Hepatocyte (in vitro differentiated cells): ENCODE data around the gene ALDH9A1. TPM values are rescaled to one million over a fixed set of nuclear protein-coding genes. Genes with fewer than 3 reads are reported as not detected.

Experiments used
- DNase-seq: peaks from one replicate; pipeline ENCODE4 v3.0.0-alpha.2; 2016; ENCODE audit warnings: low spot score
- H2AFZ ChIP-seq: fragments of 200-600 bp; sonication (generic); 2 replicates; pipeline ENCODE4 v1.6.0; 2016; ENCODE audit warnings: antibody characterized with exemption, mild to moderate bottlenecking
- H3K27ac ChIP-seq: fragments of 200-600 bp; sonication (generic); 2 replicates; pipeline ENCODE4 v1.5.1; 2016; ENCODE audit warnings: mild to moderate bottlenecking
- H3K27me3 ChIP-seq: fragments of 200-600 bp; sonication (generic); 2 replicates; pipeline ENCODE4 v1.6.1; 2016
- H3K36me3 ChIP-seq: fragments of 200-600 bp; sonication (generic); replicated peaks from 2 replicates; pipeline ENCODE4 v1.5.1; 2016; ENCODE audit warnings: low read depth; ENCODE audit not compliant: insufficient read depth
- H3K4me1 ChIP-seq: fragments of 200-600 bp; sonication (generic); 2 replicates; pipeline ENCODE4 v1.5.1; 2016; ENCODE audit warnings: mild to moderate bottlenecking, moderate library complexity; ENCODE audit not compliant: insufficient read depth
- H3K4me2 ChIP-seq: fragments of 200-600 bp; sonication (generic); 2 replicates; pipeline ENCODE4 v1.6.0; 2016
- H3K4me3 ChIP-seq: fragments of 200-600 bp; sonication (generic); 2 replicates; pipeline ENCODE4 v1.5.1; 2016; ENCODE audit warnings: mild to moderate bottlenecking
- H3K79me2 ChIP-seq: fragments of 200-600 bp; sonication (generic); 2 replicates; pipeline ENCODE4 v1.6.0; 2017; ENCODE audit warnings: mild to moderate bottlenecking
- H3K9me2 ChIP-seq: fragments of 200-600 bp; sonication (generic); replicated peaks from 2 replicates; pipeline ENCODE4 v1.6.0; 2017; ENCODE audit warnings: mild to moderate bottlenecking; ENCODE audit not compliant: insufficient read depth
- H3K9me3 ChIP-seq: fragments of 200-600 bp; sonication (generic); 2 replicates; pipeline ENCODE4 v1.5.1; 2016; ENCODE audit warnings: low read depth, mild to moderate bottlenecking
- H4K20me1 ChIP-seq: fragments of 200-600 bp; sonication (generic); 2 replicates; pipeline ENCODE4 v1.6.0; 2016; ENCODE audit warnings: mild to moderate bottlenecking; ENCODE audit not compliant: insufficient read depth, poor library complexity, severe bottlenecking
- CTCF ChIP-seq: fragments of 200-600 bp; sonication (generic); IDR thresholded peaks from 2 replicates; pipeline ENCODE4 v1.5.1; 2016; ENCODE audit warnings: antibody characterized with exemption, mild to moderate bottlenecking; ENCODE audit not compliant: poor library complexity
- EZH2 ChIP-seq: fragments of 200-600 bp; sonication (generic); IDR thresholded peaks from 2 replicates; pipeline ENCODE4 v1.6.1; 2016; ENCODE audit warnings: antibody characterized with exemption, mild to moderate bottlenecking, borderline replicate concordance
- EZH2phosphoT487 ChIP-seq: fragments of 200-600 bp; sonication (generic); IDR thresholded peaks from one replicate; pipeline ENCODE4 v1.6.1; 2018; ENCODE audit warnings: antibody characterized with exemption, mild to moderate bottlenecking, low read depth, moderate library complexity; ENCODE audit not compliant: unreplicated experiment, severe bottlenecking
- WGBS: methylation state at CpG from one replicate; pipeline ENCODE4 v1.1.6; 2016; ENCODE audit warnings: low lambda C conversion rate; ENCODE audit errors: missing lambda C conversion rate; 5-methylcytosine and 5-hydroxymethylcytosine counted together
- polyA plus RNA-seq: library from polyadenylated mRNA; unstranded; fragments of >200 nt; fragmentation: Nextera tagmentation; extraction: Ambion mirVana; gene quantifications from 2 replicates; pipeline ENCODE4 v1.2.1, GENCODE V29; 2016
- total RNA-seq: library from RNA; depleted of rRNA; stranded (reverse); fragments of >200 nt; gene quantifications from 2 replicates; pipeline ENCODE4 v1.2.3, GENCODE V29; 2014

Gene ALDH9A1
- total and polyA plus RNA-seq, 2 experiments from 2014 or later: 58.6 to 63.8 TPM

DNA sequence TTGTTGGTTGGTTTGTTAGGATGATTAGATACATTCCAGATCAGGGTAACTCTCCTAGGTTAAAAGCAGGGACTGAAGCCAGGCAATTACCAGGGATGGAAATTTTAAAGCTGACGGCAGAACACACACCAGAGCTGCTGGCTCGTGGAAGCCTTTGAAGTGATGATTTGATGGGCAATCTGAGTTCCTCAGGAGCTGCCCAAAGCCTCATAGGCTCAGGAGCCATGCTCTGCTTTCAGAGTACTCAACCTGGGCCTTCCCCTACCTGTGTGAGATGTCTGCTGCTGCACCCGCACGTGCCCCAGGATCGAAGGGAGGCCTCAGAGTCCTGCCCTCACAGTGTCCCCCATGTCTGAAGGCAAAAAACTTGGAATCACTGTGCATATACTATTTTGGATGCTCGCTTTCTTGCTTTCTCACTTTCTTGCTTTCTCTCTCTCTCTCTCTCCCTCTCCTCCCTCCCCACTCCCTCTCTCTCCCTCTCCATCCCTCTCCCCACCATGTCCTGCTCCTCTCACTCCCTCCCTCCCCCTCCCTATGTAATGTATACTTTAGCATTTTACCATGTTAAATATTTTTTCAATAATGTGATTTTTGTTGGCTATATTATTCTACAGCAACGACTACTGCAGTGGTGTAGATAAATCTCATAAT lies 49.3 kb downstream of the ALDH9A1 start:
- H3K4me1 ChIP-seq: peaks cover 8% of the 10 kb centered on the region
- no peak for DNase-seq
- TF ChIP-seq EZH2: no peak
- no peaks in the 10 kb centered on the region for H3K9me3 ChIP-seq
- H3K9me2 ChIP-seq: no peaks in the 10 kb centered on the region
- no peak overlapping the region for H3K4me3 ChIP-seq
- 68% methylated on average over 6 of the region's 7 CpGs for WGBS
- no peak overlapping the region for H3K27ac ChIP-seq
- no peak overlapping the region for H2AFZ ChIP-seq
- H3K27me3 ChIP-seq: no peaks in the 10 kb centered on the region
- peaks cover 25% of the 10 kb centered on the region for H3K79me2 ChIP-seq
- H3K36me3 ChIP-seq: no peaks in the 10 kb centered on the region
- peaks cover 4% of the 10 kb centered on the region for H4K20me1 ChIP-seq
- no peak overlapping the region for H3K4me2 ChIP-seq

DNA sequence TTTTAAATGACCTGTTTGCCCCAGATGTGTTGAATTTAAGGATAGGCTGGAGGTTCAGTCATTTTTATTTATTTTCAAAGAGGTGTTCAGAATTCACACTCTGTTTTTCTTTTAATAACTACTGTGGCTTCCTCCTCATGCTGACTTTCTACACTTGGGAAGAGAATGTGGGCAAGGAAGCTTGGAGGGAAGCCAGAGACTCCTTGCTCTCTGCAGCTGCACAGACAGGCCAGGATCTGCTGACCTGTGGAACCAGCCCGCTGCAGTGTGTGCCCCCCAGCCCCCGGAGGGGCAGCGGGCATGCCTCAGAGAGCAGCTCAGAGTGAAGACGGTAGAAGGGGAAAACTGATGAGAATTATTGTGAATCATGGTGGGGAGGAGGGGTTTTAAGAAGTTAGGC lies 50.4 kb downstream of the ALDH9A1 start:
- no peak overlapping the region for H3K4me3 ChIP-seq
- 99% methylated on average over 4 of the region's 4 CpGs for WGBS
- no peak for TF ChIP-seq EZH2phosphoT487
- no peak for TF ChIP-seq CTCF
- TF ChIP-seq EZH2: no peak
- H3K4me1 ChIP-seq: peaks cover 8% of the 10 kb centered on the region
- no peak for DNase-seq
- no peak overlapping the region for H3K4me2 ChIP-seq
- no peak overlapping the region for H3K27ac ChIP-seq
- no peak overlapping the region for H2AFZ ChIP-seq
- peaks cover 4% of the 10 kb centered on the region for H4K20me1 ChIP-seq
- no peaks in the 10 kb centered on the region for H3K9me2 ChIP-seq
- H3K9me3 ChIP-seq: no peaks in the 10 kb centered on the region
- peaks cover 36% of the 10 kb centered on the region for H3K79me2 ChIP-seq
- H3K27me3 ChIP-seq: no peaks in the 10 kb centered on the region
- H3K36me3 ChIP-seq: no peaks in the 10 kb centered on the region

DNA sequence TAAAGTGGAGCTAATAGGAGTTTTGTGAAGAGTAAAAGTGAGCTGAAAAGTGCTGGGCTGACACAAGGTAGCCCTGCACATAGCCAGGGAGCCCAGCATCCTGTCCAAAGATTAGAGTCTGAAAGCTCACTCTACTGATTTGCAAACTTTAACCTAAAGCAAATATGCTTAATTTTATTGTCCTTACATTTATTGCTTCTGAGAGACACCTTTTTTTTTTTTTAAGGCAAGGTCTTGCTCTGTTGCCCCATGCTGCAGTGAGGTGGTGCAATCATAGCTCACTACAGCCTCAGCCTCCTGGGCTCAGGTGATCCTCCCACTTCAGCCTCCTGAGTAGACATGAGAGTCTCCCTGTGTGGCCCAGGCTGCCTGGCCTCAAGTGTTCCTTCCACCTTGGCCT lies 50.8 kb downstream of the ALDH9A1 start:
- H3K4me3 ChIP-seq: no peak overlapping the region
- H2AFZ ChIP-seq: no peak overlapping the region
- H3K9me2 ChIP-seq: no peaks in the 10 kb centered on the region
- no peaks in the 10 kb centered on the region for H3K36me3 ChIP-seq
- no peaks in the 10 kb centered on the region for H3K9me3 ChIP-seq
- H4K20me1 ChIP-seq: peaks cover 4% of the 10 kb centered on the region
- peak overlapping the region; percentile 54 for H3K4me2 ChIP-seq
- H3K27me3 ChIP-seq: no peaks in the 10 kb centered on the region
- peaks cover 8% of the 10 kb centered on the region for H3K4me1 ChIP-seq
- TF ChIP-seq EZH2 (no peak), CTCF (no peak), EZH2phosphoT487 (no peak)
- H3K79me2 ChIP-seq: peaks cover 41% of the 10 kb centered on the region
- peak overlapping the region; percentile 23 for H3K27ac ChIP-seq
- DNase-seq: no peak

GRCh38 chr1:165645654-165646366 lies 52.6 kb downstream of the ALDH9A1 start:
- Histone ChIP-seq H3K27ac (peak overlapping the region; percentile 58), H3K9me3 (no peaks in the 10 kb centered on the region), H3K4me2 (peak overlapping the region; percentile 46), H3K9me2 (no peaks in the 10 kb centered on the region), H3K36me3 (no peaks in the 10 kb centered on the region), H3K4me1 (peaks cover 8% of the 10 kb centered on the region), H3K27me3 (no peaks in the 10 kb centered on the region), H3K79me2 (peaks cover 58% of the 10 kb centered on the region), H4K20me1 (peaks cover 18% of the 10 kb centered on the region), H3K4me3 (no peak overlapping the region), H2AFZ (no peak overlapping the region)
- WGBS: 67% methylated on average over 8 of the region's 8 CpGs
- no peak for TF ChIP-seq EZH2
- no peak for TF ChIP-seq CTCF
- TF ChIP-seq EZH2phosphoT487: no peak
- DNase-seq: peak; percentile 63
